Sigmoid colon (tissue), 7 donors: ENCODE data around the gene TRPM1. TPM values are rescaled to one million over a fixed set of nuclear protein-coding genes. Genes with fewer than 3 reads are reported as not detected.

ENCODE experiments used
- DNase-seq: peaks from one replicate; pipeline ENCODE4 v3.0.0-alpha.2; 2019
- H3K27ac ChIP-seq, 4 donors: fragments of 200-600 bp; sonication (generic); one replicate each; pipeline ENCODE4 v1.5.1; 2016 to 2019; ENCODE audit warnings: mild to moderate bottlenecking in 1 of 4
- H3K27me3 ChIP-seq, 3 donors: fragments of 200-600 bp; sonication (generic); one replicate each; pipeline ENCODE4 v1.5.1; 2019; ENCODE audit warnings: mild to moderate bottlenecking in 1 of 3
- H3K36me3 ChIP-seq, 4 donors: fragments of 200-600 bp; sonication (generic); one replicate each; pipeline ENCODE4 v1.5.1; 2016 to 2019
- H3K4me1 ChIP-seq, 4 donors: fragments of 200-600 bp; sonication (generic); one replicate each; pipeline ENCODE4 v1.5.1; 2017 to 2019
- H3K4me3 ChIP-seq, 4 donors: fragments of 200-600 bp; sonication (generic); one replicate each; pipeline ENCODE4 v1.5.1; 2017 to 2019; ENCODE audit warnings: mild to moderate bottlenecking in 2 of 4, moderate library complexity in 1 of 4
- H3K9me3 ChIP-seq, 4 donors: fragments of 200-600 bp in 3 of 4; sonication (generic) in 3 of 4; one replicate each; pipeline versions ENCODE4 v1.5.1 to v1.6.1; 2013 to 2019
- CTCF ChIP-seq, 4 experiments: fragments of 450-650 bp in 3 of 4; fragments of 200-600 bp in 1 of 4; IDR thresholded peaks; one replicate each; pipeline ENCODE4 v1.5.1; 2016 to 2019; ENCODE audit warnings: antibody characterized with exemption in 4 of 4, mild to moderate bottlenecking in 3 of 4, moderate library complexity in 2 of 4
- EP300 ChIP-seq, 4 donors: sonication (generic); formaldehyde crosslinking; IDR thresholded peaks; one replicate each; pipeline ENCODE4 v1.6.1; 2017; ENCODE audit warnings: antibody characterized with exemption in 4 of 4
- POLR2A ChIP-seq, 2 donors: fragments of 450-650 bp; IDR thresholded peaks; one replicate each; pipeline ENCODE4 v1.6.1; 2016; ENCODE audit warnings: antibody characterized with exemption in 2 of 2, mild to moderate bottlenecking in 2 of 2, moderate library complexity in 2 of 2
- POLR2AphosphoS5 ChIP-seq, 4 donors: sonication (generic); formaldehyde crosslinking; IDR thresholded peaks; one replicate each; pipeline ENCODE4 v1.6.1; 2017; ENCODE audit warnings: antibody characterized with exemption in 4 of 4
- WGBS, 2 donors: extraction: QIAGEN DNeasy Blood & Tissue Kit; methylation state at CpG; one replicate each; pipeline ENCODE4 v1.1.7; 2013; 5-methylcytosine and 5-hydroxymethylcytosine counted together
- intact Hi-C: fragments of 100-400 bp; cut with DNase I; formaldehyde crosslinking; loops from one replicate; pipeline ENCODE4 v1.15.1; 2023
- polyA plus RNA-seq, 3 donors: library from polyadenylated mRNA; stranded (reverse); fragments of 200-250 nt; gene quantifications; one replicate each; pipeline ENCODE4 v1.2.3, GENCODE V29; 2013
- total RNA-seq, 4 donors: library from RNA; depleted of rRNA; stranded (reverse); fragments of >200 nt; gene quantifications; one replicate each; pipeline ENCODE4 v1.1.0, GENCODE V29; 2016
- donor health status: healthy with polysubstance abuse.
- donor health status: Bipolar disorder and iron deficiency.
- donor health status: healthy.

The TRPM1 gene
- total and polyA plus RNA-seq, 7 donors: 0.12 TPM; not detected in 6

GRCh38 chr15:31104003-31104402 is 2.5 kb upstream of the TRPM1 start:
- Histone ChIP-seq H3K27ac (no peak overlapping the region), H3K4me3 (no peak overlapping the region), H3K36me3 (no peaks in the 10 kb centered on the region), H3K9me3 (no peaks in the 10 kb centered on the region), H3K4me1 (peaks cover 0 to 4% (median 0%) of the 10 kb centered on the region in 4 donors), H3K27me3 (peaks cover 0 to 3% (median 0%) of the 10 kb centered on the region in 3 donors)
- no peak for DNase-seq
- 93% methylated on average over 6 of the region's 6 CpGs for WGBS, 2 donors
- intact Hi-C loops: no loop called here
- TF ChIP-seq POLR2A (IDR thresholded peaks at IDR 0.05): no peak
- TF ChIP-seq POLR2AphosphoS5 (IDR thresholded peaks at IDR 0.05): no peak
- TF ChIP-seq CTCF (IDR thresholded peaks at IDR 0.05): no peak
- TF ChIP-seq EP300 (IDR thresholded peaks at IDR 0.05): no peak

GRCh38 chr15:31102374-31103342 is 1.1 kb upstream of the TRPM1 start:
- intact Hi-C loops: no loop called here
- peaks cover 0 to 3% (median 0%) of the 10 kb centered on the region in 3 donors for H3K27me3 ChIP-seq
- no peak for TF ChIP-seq POLR2A (IDR thresholded peaks at IDR 0.05)
- TF ChIP-seq EP300 (IDR thresholded peaks at IDR 0.05): no peak
- TF ChIP-seq POLR2AphosphoS5 (IDR thresholded peaks at IDR 0.05): no peak
- no peak for TF ChIP-seq CTCF (IDR thresholded peaks at IDR 0.05)
- no peaks in the 10 kb centered on the region for H3K9me3 ChIP-seq
- peaks cover 0 to 4% (median 0%) of the 10 kb centered on the region in 4 donors for H3K4me1 ChIP-seq
- DNase-seq: no peak
- no peak overlapping the region for H3K4me3 ChIP-seq
- no peaks in the 10 kb centered on the region for H3K36me3 ChIP-seq
- WGBS, 2 donors: 90 to 94% methylated on average over 24 of the region's 24 CpGs
- no peak overlapping the region for H3K27ac ChIP-seq

GRCh38 chr15:31102039-31102321 is 455 bp upstream of the TRPM1 start:
- intact Hi-C loops: no loop called here
- Histone ChIP-seq H3K27me3 (peaks cover 0 to 3% (median 0%) of the 10 kb centered on the region in 3 donors), H3K27ac (no peak overlapping the region), H3K36me3 (no peaks in the 10 kb centered on the region), H3K9me3 (no peaks in the 10 kb centered on the region), H3K4me1 (peaks cover 0 to 4% (median 0%) of the 10 kb centered on the region in 4 donors), H3K4me3 (no peak overlapping the region)
- TF ChIP-seq POLR2A (IDR thresholded peaks at IDR 0.05): no peak
- 82 to 87% methylated on average over 4 of the region's 4 CpGs for WGBS, 2 donors
- DNase-seq: no peak

GRCh38 chr15:31100738-31101137 is 787 bp downstream of the TRPM1 start:
- Histone ChIP-seq H3K4me3 (no peak overlapping the region), H3K36me3 (no peaks in the 10 kb centered on the region), H3K4me1 (peaks cover 0 to 4% (median 0%) of the 10 kb centered on the region in 4 donors), H3K27me3 (peaks cover 0 to 3% (median 0%) of the 10 kb centered on the region in 3 donors), H3K9me3 (no peaks in the 10 kb centered on the region), H3K27ac (no peak overlapping the region)
- intact Hi-C loops: no loop called here
- DNase-seq: no peak
- no peak for TF ChIP-seq POLR2A (IDR thresholded peaks at IDR 0.05)
- TF ChIP-seq CTCF (IDR thresholded peaks at IDR 0.05): no peak
- no peak for TF ChIP-seq POLR2AphosphoS5 (IDR thresholded peaks at IDR 0.05)
- no peak for TF ChIP-seq EP300 (IDR thresholded peaks at IDR 0.05)
- WGBS, 2 donors: 83 to 88% methylated on average over 6 of the region's 6 CpGs

- no peaks in the 10 kb centered on the region for H3K9me3 ChIP-seq
- no peaks in the 10 kb centered on the region for H3K4me1 ChIP-seq
- 62 to 73% methylated on average over 4 of the region's 4 CpGs for WGBS, 2 donors
- no peak overlapping the region for H3K27ac ChIP-seq
- no peak overlapping the region for H3K4me3 ChIP-seq
- intact Hi-C loops: no loop called here
- TF ChIP-seq EP300 (IDR thresholded peaks at IDR 0.05) (no peak), POLR2A (IDR thresholded peaks at IDR 0.05) (no peak), CTCF (IDR thresholded peaks at IDR 0.05) (no peak), POLR2AphosphoS5 (IDR thresholded peaks at IDR 0.05) (no peak)
- peaks cover 0 to 3% (median 0%) of the 10 kb centered on the region in 3 donors for H3K27me3 ChIP-seq
- no peak for DNase-seq
- H3K36me3 ChIP-seq: no peaks in the 10 kb centered on the region
These were observed 2.4 kb downstream of the TRPM1 start for GRCh38 chr15:31098953-31099740.
